Hepatic stellate cell (primary cell): ENCODE results near the gene TENT5A.
"Not testable (repeated sequence)": the region's sequence is repeated elsewhere in the genome, so short reads cannot be mapped to it uniquely, and the experiment has no call there.

Source experiments
- DNase-seq: peaks from one replicate; pipeline ENCODE4 v3.0.0; 2011; ENCODE audit warnings: low spot score

TENT5A gene

GRCh38 chr6:81750681-81751387 lies 1.6 kb downstream of the TENT5A start:
- DNase-seq, result no peak

GRCh38 chr6:81750200-81750599 lies 2.3 kb downstream of the TENT5A start:
- DNase-seq, result no peak

GRCh38 chr6:81749707-81750106 lies 2.8 kb downstream of the TENT5A start:
- no peak for DNase-seq

- DNase-seq, result no peak
Measured at GRCh38 chr6:81748994-81749393, 3.5 kb downstream of the TENT5A start.

GRCh38 chr6:81747327-81747726 lies 5.2 kb downstream of the TENT5A start:
- no peak for DNase-seq

- no peak for DNase-seq
Measured at GRCh38 chr6:81744131-81744530, 8.3 kb downstream of the TENT5A start.

GRCh38 chr6:81743649-81744048 lies 8.8 kb downstream of the TENT5A start:
- no peak for DNase-seq

- no peak for DNase-seq
Measured at GRCh38 chr6:81741689-81742088, 10.8 kb downstream of the TENT5A start.

- DNase-seq, result not testable (repeated sequence)
Measured at GRCh38 chr6:81740591-81740990, 11.9 kb downstream of the TENT5A start.

GRCh38 chr6:81739230-81740195 lies 13.0 kb downstream of the TENT5A start:
- DNase-seq, result no peak

GRCh38 chr6:81736428-81736827 lies 16.1 kb downstream of the TENT5A start:
- DNase-seq, result no peak

- DNase-seq, result no peak
Measured at GRCh38 chr6:81735756-81736380, 16.6 kb downstream of the TENT5A start.

- no peak for DNase-seq
Measured at GRCh38 chr6:81734500-81735150, 17.9 kb downstream of the TENT5A start.

- no peak for DNase-seq
Measured at GRCh38 chr6:81734081-81734480, 18.4 kb downstream of the TENT5A start.

GRCh38 chr6:81731814-81732213 lies 20.7 kb downstream of the TENT5A start:
- DNase-seq, result no peak

GRCh38 chr6:81727876-81728517 lies 24.5 kb downstream of the TENT5A start:
- no peak for DNase-seq

- no peak for DNase-seq
Measured at GRCh38 chr6:81725127-81725526, 27.4 kb downstream of the TENT5A start.

- no peak for DNase-seq
Measured at GRCh38 chr6:81722506-81723223, 29.8 kb downstream of the TENT5A start.

GRCh38 chr6:81720427-81720826 lies 32.1 kb downstream of the TENT5A start:
- DNase-seq, result no peak

GRCh38 chr6:81718126-81718525 lies 34.4 kb downstream of the TENT5A start:
- DNase-seq, result no peak

- no peak for DNase-seq
Measured at GRCh38 chr6:81714684-81715083, 37.8 kb downstream of the TENT5A start.
